KMS-11 (cell line): ENCODE measurements around the gene KRTAP10-3.
"Not testable (repeated sequence)": the region's sequence is repeated elsewhere in the genome, so short reads cannot be mapped to it uniquely, and the experiment has no call there.

Experiments
- H2AFZ ChIP-seq: fragments of 200-600 bp; sonication (generic); 2 replicates; pipeline ENCODE4 v1.6.1; 2016; ENCODE audit warnings: antibody characterized with exemption, mixed run types, low read depth
- H3K27ac ChIP-seq: fragments of 200-600 bp; sonication (generic); 2 replicates; pipeline ENCODE4 v1.6.1; 2016; ENCODE audit warnings: mild to moderate bottlenecking, mixed run types
- H3K27me3 ChIP-seq: fragments of 200-600 bp; sonication (generic); 2 replicates; pipeline ENCODE4 v1.6.1; 2017; ENCODE audit warnings: mild to moderate bottlenecking, low read depth, mixed run types, moderate library complexity; ENCODE audit not compliant: insufficient read depth
- H3K36me3 ChIP-seq: fragments of 200-600 bp; sonication (generic); 2 replicates; pipeline ENCODE4 v1.6.1; 2017; ENCODE audit warnings: mild to moderate bottlenecking, mixed run types; ENCODE audit not compliant: insufficient read depth
- H3K4me1 ChIP-seq: fragments of 200-600 bp; sonication (generic); 2 replicates; pipeline ENCODE4 v1.6.1; 2016; ENCODE audit warnings: mild to moderate bottlenecking, low read depth, mixed run types; ENCODE audit not compliant: poor library complexity, severe bottlenecking
- H3K4me2 ChIP-seq: fragments of 200-600 bp; sonication (generic); 2 replicates; pipeline ENCODE4 v1.7.0; 2016; ENCODE audit warnings: mild to moderate bottlenecking, mixed run types
- H3K4me3 ChIP-seq: fragments of 200-600 bp; sonication (generic); IDR thresholded peaks from 2 replicates; pipeline ENCODE4 v1.6.1; 2017; ENCODE audit warnings: low read depth, low read length, mixed read lengths; ENCODE audit not compliant: insufficient read depth
- H3K79me2 ChIP-seq: fragments of 200-600 bp; sonication (generic); 2 replicates; pipeline ENCODE4 v1.6.1; 2016; ENCODE audit warnings: low read depth, mixed run types; ENCODE audit not compliant: insufficient read depth
- H3K9ac ChIP-seq: fragments of 200-600 bp; sonication (generic); 2 replicates; pipeline ENCODE4 v1.6.1; 2016; ENCODE audit warnings: mild to moderate bottlenecking, mixed run types
- H4K20me1 ChIP-seq: fragments of 200-600 bp; sonication (generic); 2 replicates; pipeline ENCODE4 v1.6.1; 2016; ENCODE audit warnings: mild to moderate bottlenecking, mixed run types; ENCODE audit not compliant: insufficient read depth
- CTCF ChIP-seq: fragments of 200-600 bp; sonication (generic); conservative IDR thresholded peaks from 2 replicates; pipeline ENCODE4 v1.6.1; 2017; ENCODE audit warnings: low read depth, mild to moderate bottlenecking, antibody characterized with exemption, low read length, moderate library complexity, mixed read lengths

The KRTAP10-3 gene

GRCh38 chr21:44567481-44568171 lies 9.0 kb upstream of the KRTAP10-3 start:
- Histone ChIP-seq H2AFZ (no peak overlapping the region), H3K4me2 (no peak overlapping the region), H3K27me3 (peaks cover 48% of the 10 kb centered on the region), H3K9ac (no peak overlapping the region), H4K20me1 (no peaks in the 10 kb centered on the region), H3K27ac (no peak overlapping the region), H3K4me3 (no peak overlapping the region), H3K79me2 (no peaks in the 10 kb centered on the region), H3K4me1 (no peaks in the 10 kb centered on the region), H3K36me3 (no peaks in the 10 kb centered on the region)
- no peak for TF ChIP-seq CTCF

- Histone ChIP-seq H3K4me1 (no peaks in the 10 kb centered on the region), H2AFZ (no peak overlapping the region), H3K27ac (no peak overlapping the region), H3K36me3 (no peaks in the 10 kb centered on the region), H4K20me1 (no peaks in the 10 kb centered on the region), H3K79me2 (no peaks in the 10 kb centered on the region), H3K4me2 (no peak overlapping the region), H3K9ac (no peak overlapping the region), H3K27me3 (peaks cover 37% of the 10 kb centered on the region), H3K4me3 (no peak overlapping the region)
- no peak for TF ChIP-seq CTCF
Measured at GRCh38 chr21:44566403-44566802, 7.8 kb upstream of the KRTAP10-3 start.

GRCh38 chr21:44564886-44565598 lies 6.4 kb upstream of the KRTAP10-3 start:
- Histone ChIP-seq H4K20me1 (no peaks in the 10 kb centered on the region), H3K36me3 (no peaks in the 10 kb centered on the region), H2AFZ (no peak overlapping the region), H3K79me2 (no peaks in the 10 kb centered on the region), H3K27ac (no peak overlapping the region), H3K4me1 (no peaks in the 10 kb centered on the region), H3K4me3 (no peak overlapping the region), H3K4me2 (no peak overlapping the region), H3K27me3 (peaks cover 34% of the 10 kb centered on the region; the same call in 1 of the 2 replicates), H3K9ac (no peak overlapping the region)
- TF ChIP-seq CTCF: no peak

- Histone ChIP-seq H3K27ac (no peak overlapping the region), H3K36me3 (no peaks in the 10 kb centered on the region), H3K4me2 (no peak overlapping the region)
Measured at GRCh38 chr21:44564099-44564498, 5.5 kb upstream of the KRTAP10-3 start.

GRCh38 chr21:44558329-44558675 lies 293 bp downstream of the KRTAP10-3 start:
- peaks cover 59% of the 10 kb centered on the region for H3K27me3 ChIP-seq
- not testable (repeated sequence) for H3K4me1 ChIP-seq, H3K4me3 ChIP-seq, H3K36me3 ChIP-seq, H2AFZ ChIP-seq, H4K20me1 ChIP-seq, H3K4me2 ChIP-seq, H3K79me2 ChIP-seq, H3K9ac ChIP-seq, H3K27ac ChIP-seq

More at GRCh38 chr21:44564099-44564498, 5.5 kb upstream of the KRTAP10-3 start:
- H3K4me1 ChIP-seq: no peaks in the 10 kb centered on the region
- H3K9ac ChIP-seq: no peak overlapping the region
- H2AFZ ChIP-seq: no peak overlapping the region
- no peak overlapping the region for H3K4me3 ChIP-seq
- H3K27me3 ChIP-seq: peaks cover 32% of the 10 kb centered on the region; the same call in 1 of the 2 replicates
- H4K20me1 ChIP-seq: no peaks in the 10 kb centered on the region
- TF ChIP-seq CTCF: no peak
- H3K79me2 ChIP-seq: no peaks in the 10 kb centered on the region
